Inflammatory macrophage treated with lipopolysaccharide for 1 hour (primary cell): Measurements from ENCODE around the gene ROGDI.
A peak's percentile ranks its signal among the peaks of the same experiment; 100 is the strongest.
"Not testable (repeated sequence)": the region's sequence is repeated elsewhere in the genome, so short reads cannot be mapped to it uniquely, and the experiment has no call there.

Experiments
- DNase-seq, 2 donors: peaks; one replicate each; pipeline ENCODE4 v3.0.0-alpha.2; 2020 to 2022

Gene ROGDI

GRCh38 chr16:4790261-4790660 is 12.2 kb downstream of the ROGDI start:
- DNase-seq: no peak

- DNase-seq: no peak
Measured at GRCh38 chr16:4788910-4789309, 13.5 kb downstream of the ROGDI start.

- no peak for DNase-seq
Measured at GRCh38 chr16:4788489-4788889, 13.9 kb downstream of the ROGDI start.

- DNase-seq: no peak
Measured at GRCh38 chr16:4787627-4788482, 14.6 kb downstream of the ROGDI start, which contains the start of gene SEPTIN12. Gene SEPTIN12 (minus strand): TSS chr16:4788345. CDS start chr16:4787645, 700 bp downstream.

- no peak for DNase-seq
Measured at GRCh38 chr16:4787068-4787467, 15.4 kb downstream of the ROGDI start.

GRCh38 chr16:4785758-4786433 is 16.5 kb downstream of the ROGDI start:
- no peak for DNase-seq

- not testable (repeated sequence) for DNase-seq
Measured at GRCh38 chr16:4784444-4784987, 17.9 kb downstream of the ROGDI start.

GRCh38 chr16:4783951-4784336 is 18.5 kb downstream of the ROGDI start:
- DNase-seq: no peak

GRCh38 chr16:4783251-4783950 is 19.0 kb downstream of the ROGDI start:
- no peak for DNase-seq

- peak in 1 of 2 donors; percentile 15 for DNase-seq
Measured at GRCh38 chr16:4780235-4780634, 22.2 kb downstream of the ROGDI start.

GRCh38 chr16:4778050-4778392 is 24.4 kb downstream of the ROGDI start:
- DNase-seq: no peak

GRCh38 chr16:4777339-4778049 is 24.9 kb downstream of the ROGDI start:
- no peak for DNase-seq

GRCh38 chr16:4776141-4776705 is 26.2 kb downstream of the ROGDI start:
- DNase-seq: no peak

GRCh38 chr16:4775005-4775404 is 27.4 kb downstream of the ROGDI start:
- peak in 1 of 2 donors; percentile 19 for DNase-seq

GRCh38 chr16:4772351-4772750 is 30.1 kb downstream of the ROGDI start:
- DNase-seq: no peak

GRCh38 chr16:4771646-4772045 is 30.8 kb downstream of the ROGDI start:
- DNase-seq: peak in 1 of 2 donors; percentile 32

- no peak for DNase-seq
Measured at GRCh38 chr16:4769306-4769638, 33.2 kb downstream of the ROGDI start.

- peak; percentile 93 to 97 for DNase-seq
Measured at GRCh38 chr16:4768549-4769305, 33.7 kb downstream of the ROGDI start.

- DNase-seq: peak; percentile 52 to 76
Measured at GRCh38 chr16:4767872-4768548, 34.4 kb downstream of the ROGDI start.

- peak; percentile 93 to 99 for DNase-seq
Measured at GRCh38 chr16:4766875-4767628, 35.4 kb downstream of the ROGDI start, which contains the start of gene ZNF500. Gene ZNF500 (minus strand): TSS chr16:4767162. CDS start chr16:4765978, 1,184 bp downstream.
